HG03469 (cell line): Measurements from ENCODE around the gene PKHD1.

ENCODE experiments used
- ATAC-seq: cut with Tn5 transposase; IDR thresholded peaks from one replicate; pipeline ENCODE4 v1.9.1; 2021; ENCODE audit warnings: mild to moderate bottlenecking, moderate library complexity, moderate number of reproducible peaks; ENCODE audit not compliant: unreplicated experiment

PKHD1 gene

GRCh38 chr6:51720327-51720726, 367.1 kb downstream of the PKHD1 start:
- ATAC-seq, result no peak

GRCh38 chr6:51719297-51719696, 368.1 kb downstream of the PKHD1 start:
- no peak for ATAC-seq

DNA sequence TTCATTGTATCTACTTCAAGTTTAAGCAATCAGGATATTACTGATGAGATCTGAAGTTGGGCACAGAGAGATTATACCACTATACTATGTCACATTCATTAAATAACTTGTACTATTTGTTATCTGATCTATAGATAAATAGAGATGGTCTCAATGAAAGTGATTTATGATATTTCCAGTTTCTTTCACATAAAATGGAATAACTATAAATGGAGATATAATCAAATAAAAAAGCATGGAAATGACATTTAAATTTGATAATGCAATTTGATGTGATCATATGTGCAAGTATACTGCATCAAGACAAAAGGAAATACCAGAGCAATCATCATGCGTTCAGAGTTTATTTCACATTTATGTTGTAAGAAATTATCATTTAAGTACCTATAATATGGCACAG, 368.9 kb downstream of the PKHD1 start:
- no peak for ATAC-seq

GRCh38 chr6:51717477-51717876, 369.9 kb downstream of the PKHD1 start:
- ATAC-seq, result no peak

- ATAC-seq, result no peak
Measured at GRCh38 chr6:51711876-51712275, 375.5 kb downstream of the PKHD1 start.

DNA sequence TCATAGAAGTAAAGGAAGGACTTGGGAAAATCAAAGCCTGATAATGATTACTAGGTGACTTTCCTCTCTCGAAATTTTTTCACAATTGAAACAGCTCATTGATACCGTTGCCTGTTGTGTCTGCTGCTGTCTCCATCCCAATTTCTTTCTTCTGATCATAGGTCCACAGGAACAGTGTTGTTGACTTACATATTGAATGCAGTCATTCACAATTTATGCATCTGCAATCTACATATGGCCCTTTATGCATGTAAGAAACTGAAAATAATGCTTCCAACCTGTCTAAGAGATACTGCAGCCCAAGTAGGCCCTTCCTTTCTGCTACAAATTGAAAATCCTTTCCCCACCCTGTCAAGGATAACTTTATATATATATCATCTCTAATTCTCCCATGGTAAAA, 381.3 kb downstream of the PKHD1 start:
- ATAC-seq, result no peak

GRCh38 chr6:51704932-51705540, 382.4 kb downstream of the PKHD1 start:
- no peak for ATAC-seq

GRCh38 chr6:51702851-51703250, 384.6 kb downstream of the PKHD1 start:
- no peak for ATAC-seq

DNA sequence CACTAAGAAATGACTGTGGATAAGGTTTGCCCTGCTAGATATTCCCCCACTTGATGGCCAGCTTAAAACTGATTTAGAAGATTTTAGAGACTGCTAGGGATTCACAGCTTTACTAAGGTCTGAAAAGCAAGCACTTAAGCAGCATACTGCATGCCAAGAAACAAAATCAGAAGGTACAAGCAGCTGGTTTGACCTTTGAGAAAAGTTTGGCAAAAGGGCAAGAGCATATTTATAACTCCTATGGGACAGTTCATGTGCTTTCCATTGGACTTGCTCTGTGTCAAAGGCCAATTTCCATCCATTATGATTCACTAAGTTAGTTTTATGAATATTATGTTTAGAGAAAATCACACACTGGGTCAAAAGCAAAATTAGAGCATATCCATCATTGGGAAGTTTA, 402.8 kb downstream of the PKHD1 start:
- ATAC-seq, result no peak

DNA sequence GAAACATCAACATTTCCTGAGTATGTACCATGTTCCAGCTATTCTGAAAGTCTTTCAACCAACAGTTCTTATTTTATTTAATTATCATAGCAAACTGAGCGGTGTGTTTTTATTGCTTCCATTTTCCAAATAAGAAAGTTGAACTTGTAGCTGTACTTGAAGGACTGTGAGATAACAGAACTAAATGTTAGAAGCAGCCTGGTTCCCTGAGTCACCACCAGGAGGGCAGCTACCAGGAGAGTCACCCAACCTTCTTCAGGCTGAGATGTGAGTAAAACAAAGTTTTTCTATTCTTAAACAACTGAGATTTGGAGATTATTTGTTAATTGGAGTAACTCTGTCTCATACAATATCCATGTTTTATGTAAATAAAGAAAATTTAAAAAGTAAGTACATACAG, 403.4 kb downstream of the PKHD1 start:
- ATAC-seq, result no peak

GRCh38 chr6:51678905-51679620, 408.4 kb downstream of the PKHD1 start:
- peak; percentile 65 for ATAC-seq

GRCh38 chr6:51678274-51678673, 409.1 kb downstream of the PKHD1 start:
- ATAC-seq, result no peak

DNA sequence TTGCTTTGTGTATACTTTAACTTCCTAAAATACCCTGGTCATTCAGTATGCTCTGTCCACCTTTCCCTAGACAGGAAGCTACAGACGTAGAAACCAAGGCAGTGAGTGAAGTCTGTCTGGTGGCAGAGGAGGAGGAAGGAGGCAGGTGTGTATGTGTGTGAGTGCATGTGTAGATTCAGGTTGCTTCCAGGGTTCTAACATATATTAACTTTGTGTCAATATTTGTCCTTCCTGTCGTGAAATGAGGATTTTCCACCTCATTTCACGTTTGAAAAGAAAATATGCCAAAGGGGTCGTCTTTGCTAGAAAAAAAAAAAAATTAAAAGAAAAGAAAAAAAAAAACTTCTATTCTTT, 411.5 kb downstream of the PKHD1 start:
- ATAC-seq, result no peak

DNA sequence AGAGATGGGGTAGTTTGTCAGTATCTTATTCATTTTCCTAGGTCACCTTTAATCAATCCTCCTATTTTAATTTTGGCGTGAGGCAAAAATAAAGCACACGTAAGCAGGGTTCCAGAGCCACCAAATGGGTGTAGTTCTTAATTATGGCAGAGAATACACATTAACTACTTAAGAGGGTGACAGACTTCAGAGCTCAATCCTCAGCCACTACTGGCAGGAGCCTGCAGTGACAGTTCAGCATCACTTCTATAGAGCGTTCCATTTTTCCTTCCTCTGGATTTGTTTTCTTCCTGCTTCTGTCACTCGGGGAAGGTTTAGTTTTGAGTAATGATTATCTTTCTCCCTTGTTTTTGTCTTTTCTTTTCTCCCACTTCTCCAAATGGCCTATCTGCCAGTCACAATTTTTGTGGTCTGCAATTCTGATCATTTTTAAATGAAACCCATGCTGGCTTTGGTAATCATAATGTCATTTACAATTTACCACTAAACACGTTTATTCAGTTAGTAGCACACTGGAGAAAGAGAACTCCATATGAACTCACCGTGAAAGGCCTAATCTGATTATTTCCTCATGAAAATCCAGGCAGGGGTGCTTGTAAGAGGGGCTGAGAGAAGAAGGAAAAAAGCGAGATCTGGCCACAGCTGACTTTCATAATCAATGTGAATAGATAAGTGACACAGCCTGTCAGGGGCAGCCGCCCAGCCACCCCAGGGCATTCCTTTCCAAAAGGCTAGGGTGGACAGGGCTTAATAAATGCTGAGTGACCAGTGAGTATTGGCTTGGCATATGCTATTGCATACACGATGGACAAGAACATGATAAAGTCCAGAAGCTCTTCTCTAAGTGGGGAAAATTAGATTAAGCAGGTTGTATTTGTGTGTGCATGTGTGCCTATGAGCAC, 412.1 kb downstream of the PKHD1 start:
- ATAC-seq, result no peak

DNA sequence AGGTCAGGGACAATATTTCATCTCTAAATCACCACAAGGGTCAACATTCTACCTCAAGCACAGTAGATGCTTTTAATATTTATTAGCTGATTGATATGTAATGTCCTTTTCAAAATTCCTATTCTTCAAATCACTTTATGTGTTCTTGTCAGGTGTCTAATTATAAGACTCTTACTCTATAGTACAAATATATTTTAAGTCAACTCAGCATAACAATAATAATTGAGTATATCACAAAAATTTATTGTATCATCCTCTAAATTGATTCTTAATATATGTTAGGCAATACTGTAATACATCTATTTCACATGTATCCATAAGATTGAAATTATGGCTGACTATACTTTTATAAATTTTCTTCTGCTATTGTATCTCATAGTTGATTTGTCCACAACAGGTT, 423.9 kb downstream of the PKHD1 start:
- ATAC-seq, result no peak

GRCh38 chr6:51660767-51661166, 426.6 kb downstream of the PKHD1 start:
- no peak for ATAC-seq

DNA sequence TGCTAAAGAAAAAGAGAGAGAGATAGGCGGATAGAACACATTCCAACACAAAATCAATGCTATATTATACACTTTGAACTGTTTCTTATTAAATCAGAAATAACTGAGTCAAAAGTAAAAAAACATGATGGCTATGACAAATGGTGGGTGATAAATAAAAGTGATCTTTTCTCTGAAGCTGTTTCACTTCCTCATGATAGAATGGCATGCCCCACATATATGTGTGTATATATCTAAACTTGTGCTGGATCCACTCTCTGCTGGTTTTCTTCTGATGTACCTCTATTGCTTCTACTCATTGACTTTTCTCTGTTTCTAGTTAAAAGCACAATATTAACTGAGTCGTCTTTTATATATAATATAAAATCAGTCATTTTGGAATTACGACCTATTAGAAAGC, 429.9 kb downstream of the PKHD1 start:
- no peak for ATAC-seq

DNA sequence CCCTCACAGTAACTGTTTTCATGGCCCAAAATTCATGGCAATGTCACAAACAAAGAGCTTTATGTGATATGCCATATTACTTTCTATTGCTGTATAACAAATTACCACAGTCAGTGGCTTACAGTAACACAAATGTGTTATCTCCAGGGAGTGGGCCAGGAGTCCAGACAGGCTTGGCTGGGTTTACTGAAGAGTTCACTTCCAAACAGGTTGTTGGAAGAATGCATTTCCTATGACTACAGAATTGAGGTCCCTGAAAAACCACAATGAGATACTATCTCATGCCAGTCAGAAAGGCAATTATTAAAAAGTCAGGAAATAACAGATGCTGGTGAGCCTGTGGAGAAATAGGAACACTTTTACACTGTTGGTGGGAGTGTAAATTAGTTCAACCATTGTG, 431.9 kb downstream of the PKHD1 start:
- ATAC-seq, result no peak

DNA sequence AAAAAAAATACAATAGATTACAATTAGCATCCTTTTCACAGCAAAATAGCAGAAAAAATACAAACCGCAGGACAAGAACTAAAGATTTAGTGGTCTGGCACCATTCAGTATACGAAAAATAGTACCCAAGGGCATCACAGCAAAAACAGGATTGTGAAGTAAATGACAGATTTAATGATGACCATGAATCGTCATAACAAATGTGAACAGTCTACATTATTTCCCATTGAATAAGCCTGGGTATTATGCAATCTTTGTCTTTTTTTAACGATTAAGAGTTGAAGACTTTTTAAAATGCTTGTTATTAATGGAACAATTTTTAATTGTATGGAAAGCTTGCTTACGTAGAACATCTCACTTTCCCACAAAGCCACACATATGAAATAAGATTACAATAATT, 432.8 kb downstream of the PKHD1 start:
- ATAC-seq, result no peak

GRCh38 chr6:51651132-51651817, 436.1 kb downstream of the PKHD1 start:
- ATAC-seq, result no peak

- no peak for ATAC-seq
Measured at GRCh38 chr6:51648774-51649173, 438.6 kb downstream of the PKHD1 start.
